ENCODE measurements around the gene PHF2.

Gene PHF2

DNA sequence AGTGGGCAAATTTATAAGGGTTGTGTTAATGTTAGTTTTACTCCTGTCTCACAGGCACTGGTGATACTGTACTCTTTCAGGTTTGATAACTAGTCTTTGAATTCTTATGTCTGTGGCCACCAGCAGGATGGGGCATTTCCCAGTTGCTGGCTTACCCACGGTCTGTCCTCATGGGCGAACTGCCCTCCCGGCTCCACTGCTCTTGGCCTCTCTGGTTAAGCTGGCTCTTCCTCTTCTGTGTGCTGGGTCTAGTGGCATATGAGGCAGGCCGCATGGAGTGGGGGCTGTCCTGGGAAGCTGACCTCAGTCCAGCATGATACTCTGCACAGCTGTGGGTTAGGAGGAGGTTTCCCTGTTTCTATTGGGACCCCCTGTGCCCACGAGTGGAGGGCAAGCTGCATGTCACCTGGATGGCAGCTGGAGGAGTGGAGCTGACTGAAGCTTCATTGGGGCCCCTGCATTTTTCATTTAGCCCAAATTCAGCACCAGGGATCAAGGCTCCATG lies 19.5 kb downstream of the PHF2 start:
- Histone ChIP-seq H3K9me3 (no peaks in the 10 kb centered on the region), H3K36me3 (no peaks in the 10 kb centered on the region), H3K27me3 (no peaks in the 10 kb centered on the region), H3K4me3 (ENCODE audit: low read depth in 1 of 2, low read length in 1 of 2) (no peak overlapping the region), H3K4me1 (ENCODE audit: control insufficient read depth in 1 of 2, insufficient read depth in 1 of 2, low read depth in 1 of 2, low read length in 1 of 2) (peaks cover 7 to 8% of the 10 kb centered on the region in 2 experiments), H3K27ac (no peak overlapping the region)
- TF ChIP-seq, protein P1, sequence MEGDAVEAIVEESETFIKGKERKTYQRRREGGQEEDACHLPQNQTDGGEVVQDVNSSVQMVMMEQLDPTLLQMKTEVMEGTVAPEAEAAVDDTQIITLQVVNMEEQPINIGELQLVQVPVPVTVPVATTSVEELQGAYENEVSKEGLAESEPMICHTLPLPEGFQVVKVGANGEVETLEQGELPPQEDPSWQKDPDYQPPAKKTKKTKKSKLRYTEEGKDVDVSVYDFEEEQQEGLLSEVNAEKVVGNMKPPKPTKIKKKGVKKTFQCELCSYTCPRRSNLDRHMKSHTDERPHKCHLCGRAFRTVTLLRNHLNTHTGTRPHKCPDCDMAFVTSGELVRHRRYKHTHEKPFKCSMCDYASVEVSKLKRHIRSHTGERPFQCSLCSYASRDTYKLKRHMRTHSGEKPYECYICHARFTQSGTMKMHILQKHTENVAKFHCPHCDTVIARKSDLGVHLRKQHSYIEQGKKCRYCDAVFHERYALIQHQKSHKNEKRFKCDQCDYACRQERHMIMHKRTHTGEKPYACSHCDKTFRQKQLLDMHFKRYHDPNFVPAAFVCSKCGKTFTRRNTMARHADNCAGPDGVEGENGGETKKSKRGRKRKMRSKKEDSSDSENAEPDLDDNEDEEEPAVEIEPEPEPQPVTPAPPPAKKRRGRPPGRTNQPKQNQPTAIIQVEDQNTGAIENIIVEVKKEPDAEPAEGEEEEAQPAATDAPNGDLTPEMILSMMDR (IDR thresholded peaks at IDR 0.05) = no peak

DNA sequence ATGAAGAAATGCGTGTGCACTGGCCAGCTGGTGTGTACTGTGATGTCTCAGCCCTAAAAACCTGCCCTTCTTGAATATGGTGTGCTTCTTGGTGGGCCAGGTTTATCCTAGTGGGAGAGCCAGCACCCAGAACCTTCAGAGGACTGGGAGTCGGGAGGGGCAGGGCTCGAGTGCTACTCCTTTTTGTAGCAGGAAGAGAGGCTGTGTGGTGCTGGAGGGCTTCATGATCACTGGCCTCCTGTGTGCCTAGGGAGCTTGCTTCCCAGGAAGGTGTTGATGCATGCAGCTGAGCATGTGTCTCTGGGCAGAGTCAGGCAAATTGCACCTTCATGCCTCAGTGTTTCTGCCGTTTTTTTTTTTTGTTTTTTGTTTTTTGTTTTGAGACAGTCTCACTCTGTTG lies 20.0 kb downstream of the PHF2 start:
- H3K36me3 ChIP-seq = no peaks in the 10 kb centered on the region
- peaks cover 7 to 10% of the 10 kb centered on the region in 2 experiments for H3K4me1 ChIP-seq (ENCODE audit: control insufficient read depth in 1 of 2, insufficient read depth in 1 of 2, low read depth in 1 of 2, low read length in 1 of 2)

DNA sequence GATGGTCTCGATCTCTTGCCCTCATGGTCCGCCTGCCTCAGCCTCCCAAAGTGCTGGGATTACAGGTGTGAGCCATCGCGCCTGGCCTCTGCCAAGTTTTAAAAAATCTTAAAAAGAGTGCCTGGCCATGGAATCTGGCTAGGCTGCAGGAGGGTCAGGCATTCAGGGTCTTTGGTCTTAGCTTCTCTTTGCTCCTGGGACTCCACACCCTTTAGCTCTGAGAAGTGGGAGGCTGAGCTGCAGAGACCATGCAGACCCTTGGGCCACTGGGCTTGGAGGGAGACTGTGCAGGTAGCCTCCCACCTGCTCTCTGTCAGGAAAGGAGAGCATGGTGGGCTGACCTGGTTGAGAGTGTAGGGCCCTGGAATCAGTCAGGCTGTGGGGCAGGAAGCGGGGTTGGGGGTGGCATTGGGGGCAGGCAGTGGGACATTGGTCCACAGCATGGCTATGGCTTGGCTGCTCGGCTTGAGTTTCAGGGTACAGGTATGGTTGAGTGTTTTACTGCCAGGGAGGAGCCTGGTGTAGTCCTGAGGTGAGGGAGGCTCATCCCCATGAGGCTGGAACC lies 20.8 kb downstream of the PHF2 start:
- Histone ChIP-seq H3K27me3 (no peaks in the 10 kb centered on the region), H3K36me3 (no peaks in the 10 kb centered on the region), H3K4me3 (ENCODE audit: low read depth in 1 of 2, low read length in 1 of 2) (no peak overlapping the region), H3K27ac (no peak overlapping the region), H3K9me3 (no peaks in the 10 kb centered on the region), H3K4me1 (ENCODE audit: control insufficient read depth in 1 of 2, insufficient read depth in 1 of 2, low read depth in 1 of 2, low read length in 1 of 2) (peaks cover 7 to 10% of the 10 kb centered on the region in 2 experiments)
- TF ChIP-seq, protein P1 (IDR thresholded peaks at IDR 0.05) = no peak

More for the DNA sequence above, 20.0 kb downstream of the PHF2 start:
- Histone ChIP-seq H3K27me3 (no peaks in the 10 kb centered on the region), H3K4me3 (ENCODE audit: low read depth in 1 of 2, low read length in 1 of 2) (no peak overlapping the region), H3K9me3 (no peaks in the 10 kb centered on the region), H3K27ac (no peak overlapping the region)
- TF ChIP-seq, protein P1 (IDR thresholded peaks at IDR 0.05) = no peak

DNA sequence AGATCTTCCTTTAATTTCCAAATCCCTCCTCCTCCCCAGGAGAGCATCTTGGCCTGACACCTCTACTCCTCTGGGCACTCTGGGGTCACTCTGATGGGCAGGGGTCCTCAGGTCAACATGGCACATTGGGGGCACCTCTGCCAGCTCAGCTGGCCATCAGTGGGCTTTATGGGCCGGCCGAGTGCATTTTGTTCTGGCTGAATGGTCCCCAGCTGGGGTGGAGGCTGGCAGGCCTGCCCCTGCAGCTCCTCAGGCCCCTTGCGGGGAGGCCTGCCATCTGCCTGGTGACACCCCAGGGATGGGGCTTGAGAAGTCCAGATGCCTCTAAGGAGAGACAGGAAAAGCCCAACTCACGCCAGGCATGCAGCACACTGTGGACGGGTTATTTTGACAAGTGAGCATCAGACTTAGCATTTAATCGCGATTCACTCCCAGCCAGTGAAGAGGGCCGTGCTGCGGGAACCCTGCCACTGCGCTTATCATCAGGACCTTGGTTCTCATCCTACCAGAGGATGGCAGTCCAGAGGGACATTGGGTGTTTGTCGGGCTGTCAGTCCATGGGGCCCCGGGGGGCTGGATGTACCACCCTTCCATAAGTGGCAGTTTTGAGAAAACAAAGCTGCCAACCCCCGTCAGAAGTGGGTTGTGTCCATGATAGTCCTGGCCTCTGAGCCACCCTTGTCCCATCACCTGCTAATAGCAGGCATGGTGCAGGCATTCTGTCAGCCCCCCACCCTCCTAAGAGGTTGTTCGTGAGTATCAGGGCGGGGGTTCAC lies 21.7 kb downstream of the PHF2 start:
- Histone ChIP-seq H3K4me1 (ENCODE audit: control insufficient read depth in 1 of 2, insufficient read depth in 1 of 2, low read depth in 1 of 2, low read length in 1 of 2) (peaks cover 7 to 10% of the 10 kb centered on the region in 2 experiments), H3K36me3 (no peaks in the 10 kb centered on the region), H3K27me3 (no peaks in the 10 kb centered on the region), H3K27ac (no peak overlapping the region), H3K9me3 (no peaks in the 10 kb centered on the region), H3K4me3 (ENCODE audit: low read depth in 1 of 2, low read length in 1 of 2) (no peak overlapping the region)
- TF ChIP-seq, protein P1 (IDR thresholded peaks at IDR 0.05) = no peak

DNA sequence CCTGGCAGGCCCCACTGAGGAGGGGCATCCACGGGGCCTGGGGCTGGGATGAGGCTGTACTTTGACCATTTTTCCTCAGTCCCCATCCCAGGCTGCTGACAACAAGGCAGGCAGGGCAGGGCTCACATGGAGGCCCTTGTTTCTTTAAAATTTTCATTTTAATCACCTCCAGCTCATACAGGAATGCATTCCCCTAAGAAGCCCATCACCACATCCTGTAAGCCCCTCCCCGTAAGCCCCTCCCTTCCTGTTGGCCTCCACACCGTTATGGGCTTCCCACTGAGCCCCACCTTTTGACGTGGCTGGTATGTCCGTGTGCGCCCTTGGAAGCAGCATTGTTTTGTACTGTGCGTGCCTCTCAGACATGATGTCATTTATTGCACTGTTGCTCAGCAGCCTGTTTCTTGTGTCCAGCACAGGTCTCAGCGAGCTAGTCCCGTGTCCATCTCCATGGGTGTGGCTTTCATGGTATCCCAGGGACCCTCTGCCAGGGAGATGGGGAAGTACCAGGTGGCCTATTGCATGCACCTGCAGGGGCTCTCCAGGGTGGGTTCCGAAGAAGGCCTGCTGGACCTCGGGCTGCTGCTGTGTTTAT lies 22.4 kb downstream of the PHF2 start:
- Histone ChIP-seq H3K27me3 (no peaks in the 10 kb centered on the region), H3K4me3 (ENCODE audit: low read depth in 1 of 2, low read length in 1 of 2) (no peak overlapping the region), H3K9me3 (no peaks in the 10 kb centered on the region), H3K36me3 (no peaks in the 10 kb centered on the region), H3K4me1 (ENCODE audit: control insufficient read depth in 1 of 2, insufficient read depth in 1 of 2, low read depth in 1 of 2, low read length in 1 of 2) (peaks cover 7 to 10% of the 10 kb centered on the region in 2 experiments), H3K27ac (no peak overlapping the region)
- TF ChIP-seq, protein P1 (IDR thresholded peaks at IDR 0.05) = no peak
